GM10248 (cell line): ENCODE results near the gene CDYL.
A peak's percentile ranks its signal among the peaks of the same experiment; 100 is the strongest.
"Not testable (repeated sequence)": the region's sequence is repeated elsewhere in the genome, so short reads cannot be mapped to it uniquely, and the experiment has no call there.

Experiments
- CTCF ChIA-PET: fragments of 300-600 bp; sonication (Branson Sonifier 250); formaldehyde crosslinking; extraction: SDS; loops from one replicate; lab custom pipeline; 2021; ENCODE audit warnings: antibody characterized with exemption; lab: Yijun Ruan, JAX
- POLR2A ChIA-PET: fragments of 350-650 bp; sonication (Branson Sonifier 250); formaldehyde crosslinking; extraction: SDS; loops from one replicate; lab custom pipeline; 2020; ENCODE audit warnings: antibody characterized with exemption; lab: Yijun Ruan, JAX
- DNase-seq: peaks from one replicate; pipeline ENCODE4 v3.0.0; 2012; ENCODE audit errors: extremely low spot score
- CTCF ChIP-seq: IDR thresholded peaks from 2 replicates; pipeline ENCODE4 v1.5.1; 2012; ENCODE audit warnings: mild to moderate bottlenecking, low read depth; ENCODE audit errors: extremely low read depth, missing control alignments, control extremely low read depth

The CDYL gene

GRCh38 chr6:4822476-4822875, 46.3 kb downstream of the CDYL start:
- ChIA-PET POLR2A (no interaction called here), CTCF (interaction anchor here (0.8 to 1.0 kb wide), 4 partner anchors 12 to 21 kb away, joined by 3 to 4 read pairs (median 4); no protein-coding TSS in a partner anchor)
- no peak for TF ChIP-seq CTCF
- no peak for DNase-seq

DNA sequence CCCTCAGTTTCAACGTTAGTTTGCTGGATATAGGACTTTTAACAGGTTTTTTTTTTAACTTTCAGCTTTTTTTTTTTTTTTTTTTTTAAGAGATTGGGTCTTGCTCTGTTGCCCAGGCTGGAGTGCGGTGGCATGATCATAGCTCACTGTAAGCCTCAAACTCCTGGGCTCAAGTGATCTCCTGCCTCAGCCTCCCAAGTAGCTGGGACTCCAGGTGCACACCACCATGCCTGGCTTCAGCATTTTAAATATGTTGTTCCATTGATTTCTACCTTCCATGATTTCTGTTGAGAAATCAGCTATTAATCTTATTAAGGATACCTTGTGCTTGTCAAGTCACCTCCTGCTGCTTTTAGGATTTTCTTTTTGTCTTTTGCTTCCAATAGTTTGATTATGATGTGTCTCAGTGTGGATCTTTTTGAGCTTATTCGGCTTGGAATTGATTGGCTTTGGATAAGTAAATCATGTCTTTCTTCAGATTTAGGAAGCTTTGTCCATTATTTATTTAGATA, 52.0 kb downstream of the CDYL start:
- TF ChIP-seq CTCF = no peak
- DNase-seq = no peak
- ChIA-PET CTCF (interaction anchor here (1.1 to 1.5 kb wide), 2 partner anchors 26 to 134 kb away, joined by 3 read pairs; no protein-coding TSS in a partner anchor), POLR2A (no interaction called here)

DNA sequence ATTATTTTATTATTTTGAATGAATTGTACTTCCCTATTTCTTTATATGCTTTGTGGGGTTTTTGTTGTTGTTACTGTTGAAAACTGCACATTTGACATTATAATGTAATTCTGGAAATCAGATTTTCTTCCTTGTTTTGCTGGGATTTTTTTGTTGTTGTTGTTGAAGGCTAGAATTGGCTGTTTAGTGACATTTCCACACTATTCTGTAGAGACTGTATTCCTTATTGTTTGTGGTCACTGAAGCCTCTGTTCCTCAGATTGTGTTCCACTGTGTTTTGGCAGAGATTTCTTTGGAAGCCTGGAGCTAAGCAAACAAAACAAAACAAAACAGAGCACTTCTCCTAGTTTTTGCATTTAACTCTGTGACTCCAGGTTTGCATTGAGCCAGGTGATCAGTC, 52.9 kb downstream of the CDYL start:
- POLR2A ChIA-PET = no interaction called here
- no peak for TF ChIP-seq CTCF
- DNase-seq = no peak
- CTCF ChIA-PET = interaction anchor here (1.5 kb wide), 1 partner anchor 26 kb away, joined by 3 read pairs; no protein-coding TSS in a partner anchor

- ChIA-PET CTCF (interaction anchor here (1.6 kb wide), 1 partner anchor 13 kb away, joined by 3 read pairs; no protein-coding TSS in a partner anchor), POLR2A (interaction anchor here (0.6 kb wide), 1 partner anchor 24 kb away, joined by 3 read pairs; no protein-coding TSS in a partner anchor)
- not testable (repeated sequence) for DNase-seq
These were observed 59.3 kb downstream of the CDYL start for GRCh38 chr6:4835540-4835939.

DNA sequence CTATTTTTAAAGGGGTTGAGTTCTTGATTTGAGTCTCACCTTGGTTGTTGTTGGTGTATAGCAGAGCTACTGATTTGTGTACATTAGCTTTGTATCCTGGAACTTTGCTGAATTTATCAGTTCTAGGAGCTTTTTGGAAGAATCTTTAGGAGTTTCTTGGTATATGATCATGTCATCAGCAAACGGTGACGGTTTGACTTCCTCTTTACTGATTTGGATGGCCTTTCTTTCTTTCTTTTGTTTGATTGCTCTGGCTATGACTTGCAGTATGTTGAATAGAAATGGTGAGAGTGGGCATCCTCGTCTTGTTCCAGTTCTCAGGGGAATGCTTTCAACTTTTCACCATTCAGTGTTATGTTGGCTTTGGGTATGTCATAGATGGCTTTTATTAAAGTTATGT, 64.0 kb downstream of the CDYL start:
- POLR2A ChIA-PET = no interaction called here
- CTCF ChIA-PET = no interaction called here
- TF ChIP-seq CTCF = no peak
- DNase-seq = no peak

- no peak for DNase-seq
- peak; percentile 24 for TF ChIP-seq CTCF
- CTCF ChIA-PET = interaction anchor here (0.7 to 1.6 kb wide), 3 partner anchors 9 to 62 kb away, joined by 3 to 4 read pairs (median 4); no protein-coding TSS in a partner anchor
- POLR2A ChIA-PET = no interaction called here
These were observed 67.9 kb downstream of the CDYL start for GRCh38 chr6:4844108-4844507.

- no peak for DNase-seq
- no peak for TF ChIP-seq CTCF
- ChIA-PET POLR2A (no interaction called here), CTCF (no interaction called here)
These were observed 70.2 kb downstream of the CDYL start for GRCh38 chr6:4846387-4846786.
